OCI-LY1 (cell line): ENCODE results near the gene MACROD2.

ENCODE experiments used
- H2AFZ ChIP-seq: fragments of 200-600 bp; sonication (generic), shearing (Covaris generic); 2 replicates; pipeline ENCODE4 v1.6.0; 2014; ENCODE audit warnings: antibody characterized with exemption, mild to moderate bottlenecking, low read length
- H3F3A ChIP-seq: fragments of 200-600 bp; sonication (generic), shearing (Covaris generic); 2 replicates; pipeline ENCODE4 v1.6.0; 2014; ENCODE audit warnings: mild to moderate bottlenecking, antibody characterized with exemption, low read length, moderate library complexity; ENCODE audit not compliant: insufficient read depth
- H3K27ac ChIP-seq: fragments of 200-600 bp; sonication (generic); 2 replicates; pipeline ENCODE4 v1.5.1; 2014; ENCODE audit warnings: low read length, mixed run types, mild to moderate bottlenecking, low read depth; ENCODE audit not compliant: poor library complexity, severe bottlenecking
- H3K27me3 ChIP-seq: fragments of 200-600 bp; sonication (generic); 2 replicates; pipeline ENCODE4 v1.6.0; 2014; ENCODE audit warnings: antibody characterized with exemption, mild to moderate bottlenecking, low read length, moderate library complexity; ENCODE audit not compliant: insufficient read depth
- H3K36me3 ChIP-seq: fragments of 200-600 bp; sonication (generic); 2 replicates; pipeline ENCODE4 v1.6.1; 2014; ENCODE audit warnings: mild to moderate bottlenecking, antibody characterized with exemption, low read length, moderate library complexity, mixed read lengths; ENCODE audit not compliant: insufficient read depth
- H3K4me1 ChIP-seq: fragments of 200-600 bp; sonication (generic); 2 replicates; pipeline ENCODE4 v1.5.1; 2014; ENCODE audit warnings: mild to moderate bottlenecking, low read length, moderate library complexity; ENCODE audit not compliant: insufficient read depth, severe bottlenecking
- H3K4me2 ChIP-seq: fragments of 200-600 bp; sonication (generic), shearing (Covaris generic); 2 replicates; pipeline ENCODE4 v1.6.1; 2014; ENCODE audit warnings: low read length
- H3K4me3 ChIP-seq: fragments of 200-600 bp; sonication (generic); 2 replicates; pipeline ENCODE4 v1.5.1; 2014; ENCODE audit warnings: low read length, low read depth, mild to moderate bottlenecking, mixed read lengths; ENCODE audit not compliant: poor library complexity, severe bottlenecking
- H3K79me2 ChIP-seq: fragments of 200-600 bp; shearing (Covaris generic); 2 replicates; pipeline ENCODE4 v1.6.1; 2016; ENCODE audit warnings: mixed run types, low read length, mixed read lengths; ENCODE audit not compliant: insufficient read depth
- H3K9ac ChIP-seq: fragments of 200-600 bp; sonication (generic), shearing (Covaris generic); 2 replicates; pipeline ENCODE4 v1.6.1; 2014; ENCODE audit warnings: mild to moderate bottlenecking, low read length, mixed read lengths
- H3K9me2 ChIP-seq: fragments of 200-600 bp; sonication (generic), shearing (Covaris generic); 2 replicates; pipeline ENCODE4 v1.6.1; 2014; ENCODE audit warnings: low read depth, mild to moderate bottlenecking, low read length, mixed read lengths
- H3K9me3 ChIP-seq: fragments of 200-600 bp; shearing (Covaris generic); 2 replicates; pipeline ENCODE4 v1.6.1; 2014; ENCODE audit warnings: low read length, mixed read lengths
- H4K20me1 ChIP-seq: fragments of 200-600 bp; sonication (generic), shearing (Covaris generic); 2 replicates; pipeline ENCODE4 v1.6.0; 2016; ENCODE audit warnings: mild to moderate bottlenecking, low read length; ENCODE audit not compliant: insufficient read depth
- EZH2 ChIP-seq: fragments of 200-600 bp; sonication (generic), shearing (Covaris generic); IDR thresholded peaks from 2 replicates; pipeline ENCODE4 v1.8.0; 2017; ENCODE audit warnings: borderline replicate concordance, mixed run types, mild to moderate bottlenecking, antibody characterized with exemption, low read length, moderate library complexity, mixed read lengths
- TF ChIP-seq, protein P1 (sequence below): fragments of 200-600 bp; sonication (generic), shearing (Covaris generic); IDR thresholded peaks from 2 replicates; pipeline ENCODE4 v1.5.1; 2017; ENCODE audit warnings: mild to moderate bottlenecking, antibody characterized with exemption, low read length, moderate library complexity, mixed read lengths

Gene MACROD2

DNA sequence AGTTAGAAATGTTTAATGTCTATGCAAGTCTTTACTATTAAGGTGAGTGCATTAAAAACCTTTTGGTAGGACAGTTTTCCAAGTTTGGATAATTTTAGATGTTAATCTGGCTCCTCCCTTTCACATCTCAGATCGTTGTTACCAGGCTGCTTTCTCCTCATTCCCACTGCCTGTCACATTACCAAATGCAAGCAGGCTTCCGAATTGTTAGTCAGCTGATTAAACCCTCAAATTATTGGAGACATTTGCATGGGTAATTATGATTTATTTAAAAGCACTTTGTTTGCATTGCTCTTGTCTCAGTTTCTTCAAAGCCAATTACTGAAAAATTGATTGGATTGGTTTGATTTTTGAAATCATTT, 1761.4 kb downstream of the MACROD2 start:
- H3K79me2 ChIP-seq = no peaks in the 10 kb centered on the region
- H3F3A ChIP-seq = no peaks in the 10 kb centered on the region
- H3K9me3 ChIP-seq = no peaks in the 10 kb centered on the region
- H3K9me2 ChIP-seq = no peaks in the 10 kb centered on the region
- no peak overlapping the region for H3K27ac ChIP-seq
- no peaks in the 10 kb centered on the region for H4K20me1 ChIP-seq
- H3K36me3 ChIP-seq = no peaks in the 10 kb centered on the region
- no peak overlapping the region for H3K4me3 ChIP-seq
- TF ChIP-seq EZH2 = no peak
- TF ChIP-seq, protein P1, sequence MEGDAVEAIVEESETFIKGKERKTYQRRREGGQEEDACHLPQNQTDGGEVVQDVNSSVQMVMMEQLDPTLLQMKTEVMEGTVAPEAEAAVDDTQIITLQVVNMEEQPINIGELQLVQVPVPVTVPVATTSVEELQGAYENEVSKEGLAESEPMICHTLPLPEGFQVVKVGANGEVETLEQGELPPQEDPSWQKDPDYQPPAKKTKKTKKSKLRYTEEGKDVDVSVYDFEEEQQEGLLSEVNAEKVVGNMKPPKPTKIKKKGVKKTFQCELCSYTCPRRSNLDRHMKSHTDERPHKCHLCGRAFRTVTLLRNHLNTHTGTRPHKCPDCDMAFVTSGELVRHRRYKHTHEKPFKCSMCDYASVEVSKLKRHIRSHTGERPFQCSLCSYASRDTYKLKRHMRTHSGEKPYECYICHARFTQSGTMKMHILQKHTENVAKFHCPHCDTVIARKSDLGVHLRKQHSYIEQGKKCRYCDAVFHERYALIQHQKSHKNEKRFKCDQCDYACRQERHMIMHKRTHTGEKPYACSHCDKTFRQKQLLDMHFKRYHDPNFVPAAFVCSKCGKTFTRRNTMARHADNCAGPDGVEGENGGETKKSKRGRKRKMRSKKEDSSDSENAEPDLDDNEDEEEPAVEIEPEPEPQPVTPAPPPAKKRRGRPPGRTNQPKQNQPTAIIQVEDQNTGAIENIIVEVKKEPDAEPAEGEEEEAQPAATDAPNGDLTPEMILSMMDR = no peak
- H3K27me3 ChIP-seq = no peaks in the 10 kb centered on the region
- H3K4me1 ChIP-seq = no peaks in the 10 kb centered on the region
- H3K4me2 ChIP-seq = no peak overlapping the region
- H3K9ac ChIP-seq = no peak overlapping the region
- H2AFZ ChIP-seq = no peak overlapping the region

DNA sequence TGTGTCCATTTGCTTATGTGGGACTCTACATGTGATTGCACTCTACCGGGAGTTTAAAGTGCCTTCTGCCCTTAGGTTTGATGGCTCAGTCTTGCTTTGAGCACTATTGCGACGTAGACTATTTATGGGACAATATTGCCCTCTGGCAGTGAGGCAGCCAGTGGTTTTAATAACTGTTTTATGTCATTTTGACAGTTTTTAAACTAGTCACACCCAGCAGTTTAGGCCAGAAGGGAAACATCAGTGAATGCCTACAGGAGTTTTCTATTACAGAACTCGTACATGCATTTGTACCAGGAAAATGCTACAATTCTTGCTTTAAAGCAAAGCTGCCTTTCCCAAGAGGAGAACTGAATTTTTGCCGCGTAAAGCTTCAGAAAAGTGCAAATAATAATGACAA, 1764.3 kb downstream of the MACROD2 start:
- no peak overlapping the region for H3K9ac ChIP-seq
- no peak overlapping the region for H2AFZ ChIP-seq
- no peaks in the 10 kb centered on the region for H3K9me3 ChIP-seq
- H3F3A ChIP-seq = no peaks in the 10 kb centered on the region
- no peaks in the 10 kb centered on the region for H3K27me3 ChIP-seq
- no peaks in the 10 kb centered on the region for H3K4me1 ChIP-seq
- no peaks in the 10 kb centered on the region for H3K36me3 ChIP-seq
- no peak overlapping the region for H3K27ac ChIP-seq
- H3K79me2 ChIP-seq = no peaks in the 10 kb centered on the region
- no peaks in the 10 kb centered on the region for H3K9me2 ChIP-seq
- H3K4me2 ChIP-seq = no peak overlapping the region
- TF ChIP-seq, protein P1 = no peak
- TF ChIP-seq EZH2 = no peak
- H4K20me1 ChIP-seq = no peaks in the 10 kb centered on the region
- no peak overlapping the region for H3K4me3 ChIP-seq

DNA sequence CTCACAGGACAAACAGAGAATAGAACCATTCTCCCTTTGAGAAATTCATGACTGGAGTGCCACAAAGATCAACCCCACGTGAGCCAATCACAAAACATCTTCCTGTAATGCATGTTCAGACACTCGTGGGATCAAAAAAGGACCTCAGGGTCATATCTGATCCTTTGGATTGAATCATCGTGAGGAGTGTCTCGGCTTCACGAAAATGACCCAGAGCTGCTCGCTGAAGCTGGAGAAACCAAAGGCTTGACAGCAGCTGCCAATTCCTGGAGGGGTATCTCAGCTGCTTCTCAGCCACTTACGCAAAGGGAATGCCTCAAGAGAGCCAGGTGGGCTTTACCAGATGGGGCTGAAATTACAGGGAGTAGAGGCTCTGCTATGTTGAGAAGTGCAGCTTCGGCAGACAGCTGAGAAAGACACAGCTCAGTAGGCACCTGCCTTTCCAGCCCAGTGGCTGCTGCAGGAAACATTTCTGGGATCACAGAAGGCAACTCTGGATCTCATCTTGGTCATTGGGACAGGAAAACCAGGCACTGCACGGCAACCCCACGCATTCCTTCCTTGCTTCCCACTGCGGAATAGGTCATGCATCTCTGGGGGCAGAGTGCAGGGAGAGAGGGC, 1764.8 kb downstream of the MACROD2 start:
- Histone ChIP-seq H4K20me1 (no peaks in the 10 kb centered on the region), H3K27me3 (no peaks in the 10 kb centered on the region), H2AFZ (no peak overlapping the region), H3K4me1 (no peaks in the 10 kb centered on the region), H3K9me3 (no peaks in the 10 kb centered on the region), H3K4me3 (no peak overlapping the region), H3K9me2 (no peaks in the 10 kb centered on the region), H3K27ac (no peak overlapping the region), H3K79me2 (no peaks in the 10 kb centered on the region), H3K4me2 (no peak overlapping the region), H3K36me3 (no peaks in the 10 kb centered on the region), H3K9ac (no peak overlapping the region), H3F3A (no peaks in the 10 kb centered on the region)
- TF ChIP-seq, protein P1 = no peak
- no peak for TF ChIP-seq EZH2
